Measurements from ENCODE around the gene TEKTIP1.
A peak's percentile ranks its signal among the peaks of the same experiment; 100 is the strongest.

The TEKTIP1 gene

DNA sequence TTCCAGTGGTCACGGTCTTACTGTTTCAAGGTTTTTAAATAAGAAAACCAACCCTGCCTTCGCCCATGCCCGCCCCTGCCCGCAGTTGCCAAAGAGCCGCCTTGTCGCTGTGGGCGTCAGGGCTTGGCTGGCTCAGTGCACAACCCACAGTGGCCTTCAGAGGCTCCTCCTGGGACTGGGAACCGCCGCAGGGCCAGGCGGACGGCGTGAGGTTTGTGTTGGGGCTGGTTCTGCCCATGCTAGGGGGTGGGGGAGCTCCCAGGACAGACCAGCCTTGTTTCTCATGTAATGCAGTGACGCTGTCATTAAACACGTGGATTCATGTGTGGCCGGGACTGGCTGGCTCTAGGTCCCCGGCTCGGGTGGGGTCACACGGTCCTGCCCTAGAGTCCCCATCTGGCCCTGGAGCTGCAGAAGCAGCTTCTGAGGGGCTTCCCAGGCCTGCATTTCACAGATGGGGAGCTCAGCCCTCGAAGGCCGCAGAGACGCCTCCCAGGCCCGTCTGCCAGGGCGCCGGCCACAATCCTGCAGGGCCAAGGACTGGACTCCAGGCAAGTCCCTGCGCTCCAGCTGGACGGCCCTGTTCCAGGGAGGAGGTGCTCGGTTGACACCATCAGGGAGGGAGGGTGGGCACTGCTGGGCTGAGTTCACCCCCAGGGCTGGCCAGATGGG is 2.4 kb upstream of the TEKTIP1 start:
- DNase-seq (ENCODE audit: low read depth in 1 of 2, low spot score in 1 of 2) = no peak

DNA sequence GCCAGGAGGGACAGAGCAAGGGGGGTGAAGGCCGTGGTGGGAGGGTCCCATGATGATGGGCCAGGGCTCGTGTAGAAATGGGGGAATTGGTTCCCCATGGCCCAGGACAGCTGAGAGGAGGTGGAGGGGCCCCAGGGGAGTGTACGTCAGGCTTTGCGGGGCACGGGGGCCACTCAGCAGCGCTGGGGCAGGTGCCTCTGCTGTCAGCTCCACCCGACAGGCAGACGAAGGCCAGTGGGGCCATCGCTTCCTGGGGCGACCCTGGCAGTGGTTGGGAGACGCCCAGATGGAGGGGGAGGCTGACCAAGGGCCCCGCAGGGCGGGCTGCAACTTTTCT is 1.9 kb upstream of the TEKTIP1 start:
- DNase-seq (ENCODE audit: low read depth in 1 of 2, low spot score in 1 of 2) = no peak

DNA sequence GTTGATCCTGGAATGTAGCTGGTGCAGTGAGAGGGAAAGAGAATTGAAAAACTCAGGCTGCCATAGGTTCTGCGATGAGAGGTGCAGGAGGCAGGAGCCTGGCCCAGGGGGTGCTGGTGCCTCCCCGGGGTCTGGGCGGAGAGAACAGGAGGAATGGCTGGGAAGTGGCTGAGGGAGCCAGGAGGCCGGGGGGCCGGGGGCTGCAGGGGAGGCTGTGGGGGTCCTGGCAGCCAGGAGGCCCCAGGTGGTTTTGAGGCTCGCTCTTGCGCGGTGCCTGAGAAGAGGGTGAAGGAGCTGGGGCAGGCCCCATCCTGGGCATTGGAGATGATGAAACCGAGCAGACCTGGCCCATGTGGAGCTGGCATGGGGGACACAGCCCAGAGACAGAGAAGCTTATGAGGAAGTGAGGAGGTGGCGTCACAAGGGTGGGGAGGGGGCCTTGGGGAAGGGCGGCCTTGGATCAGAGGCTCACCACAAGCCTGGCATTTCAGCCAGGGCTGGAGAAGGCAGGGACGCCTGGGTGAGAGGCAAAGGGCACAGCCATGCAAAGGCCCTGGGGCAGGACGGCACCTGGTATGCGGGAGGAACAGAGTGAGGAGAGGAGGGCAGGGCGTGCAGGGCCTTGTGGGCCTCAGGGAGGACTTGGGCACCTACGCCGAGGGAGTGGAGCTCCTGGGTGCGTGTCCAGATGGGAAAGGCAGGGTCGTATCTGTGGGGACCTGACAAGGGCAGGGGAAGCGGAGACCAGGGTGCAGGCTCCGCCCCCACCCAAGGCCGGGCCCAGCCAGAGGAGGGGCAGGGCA is 1.3 kb upstream of the TEKTIP1 start:
- no peak for DNase-seq (ENCODE audit: low read depth in 1 of 2, low spot score in 1 of 2)

DNA sequence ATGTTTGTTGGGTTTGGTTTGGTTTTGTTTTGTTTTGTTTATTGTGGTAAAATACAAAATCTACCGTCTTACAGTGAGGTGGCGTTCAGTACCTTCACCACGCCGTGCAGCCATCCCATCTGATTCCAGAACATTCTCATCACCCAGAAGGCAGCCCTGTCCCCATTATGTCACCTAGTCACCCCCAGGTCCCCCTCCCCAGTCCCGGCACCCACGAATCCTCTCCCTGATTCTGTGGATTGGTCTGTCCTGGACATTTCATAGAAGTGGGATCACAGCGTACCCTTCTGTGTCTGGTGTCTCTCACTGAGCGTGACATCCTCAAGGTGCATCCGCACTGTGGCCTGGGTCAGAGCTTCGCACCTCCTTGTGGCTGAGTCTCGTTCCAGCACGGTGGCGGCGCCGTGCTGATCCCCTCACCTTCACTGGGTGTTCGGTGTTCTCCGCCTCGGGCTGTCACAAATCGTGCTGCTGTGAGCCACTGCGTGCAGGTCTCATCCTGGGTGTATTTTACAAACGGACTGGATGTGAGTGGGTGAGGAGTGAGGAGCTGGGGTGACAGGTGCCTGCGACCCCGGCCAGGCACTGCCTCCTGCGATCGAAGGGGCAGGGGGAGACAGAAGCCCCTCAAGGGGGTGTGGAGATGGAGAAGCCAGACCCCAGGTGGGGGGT is 580 bp upstream of the TEKTIP1 start:
- no peak for DNase-seq (ENCODE audit: low read depth in 1 of 2, low spot score in 1 of 2)

DNA sequence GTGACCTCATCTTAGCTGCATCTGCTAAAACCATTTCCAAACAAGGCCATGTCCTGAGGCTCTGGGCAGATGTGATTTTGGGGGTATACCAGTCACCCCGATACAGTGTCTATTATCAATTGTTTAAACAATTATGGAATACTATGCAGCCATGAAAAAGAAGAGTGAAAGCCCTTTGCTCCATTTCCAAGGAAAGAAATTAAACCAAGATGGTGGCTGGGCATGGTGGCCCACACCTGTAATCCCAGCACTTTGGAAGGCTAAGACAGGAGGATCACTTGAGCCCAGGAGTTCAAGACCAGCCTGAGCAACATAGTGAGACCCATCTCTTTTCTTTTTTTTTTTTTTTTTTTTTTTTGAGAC is 763 bp downstream of the TEKTIP1 start:
- no peak for DNase-seq (ENCODE audit: low read depth in 1 of 2, low spot score in 1 of 2)

DNA sequence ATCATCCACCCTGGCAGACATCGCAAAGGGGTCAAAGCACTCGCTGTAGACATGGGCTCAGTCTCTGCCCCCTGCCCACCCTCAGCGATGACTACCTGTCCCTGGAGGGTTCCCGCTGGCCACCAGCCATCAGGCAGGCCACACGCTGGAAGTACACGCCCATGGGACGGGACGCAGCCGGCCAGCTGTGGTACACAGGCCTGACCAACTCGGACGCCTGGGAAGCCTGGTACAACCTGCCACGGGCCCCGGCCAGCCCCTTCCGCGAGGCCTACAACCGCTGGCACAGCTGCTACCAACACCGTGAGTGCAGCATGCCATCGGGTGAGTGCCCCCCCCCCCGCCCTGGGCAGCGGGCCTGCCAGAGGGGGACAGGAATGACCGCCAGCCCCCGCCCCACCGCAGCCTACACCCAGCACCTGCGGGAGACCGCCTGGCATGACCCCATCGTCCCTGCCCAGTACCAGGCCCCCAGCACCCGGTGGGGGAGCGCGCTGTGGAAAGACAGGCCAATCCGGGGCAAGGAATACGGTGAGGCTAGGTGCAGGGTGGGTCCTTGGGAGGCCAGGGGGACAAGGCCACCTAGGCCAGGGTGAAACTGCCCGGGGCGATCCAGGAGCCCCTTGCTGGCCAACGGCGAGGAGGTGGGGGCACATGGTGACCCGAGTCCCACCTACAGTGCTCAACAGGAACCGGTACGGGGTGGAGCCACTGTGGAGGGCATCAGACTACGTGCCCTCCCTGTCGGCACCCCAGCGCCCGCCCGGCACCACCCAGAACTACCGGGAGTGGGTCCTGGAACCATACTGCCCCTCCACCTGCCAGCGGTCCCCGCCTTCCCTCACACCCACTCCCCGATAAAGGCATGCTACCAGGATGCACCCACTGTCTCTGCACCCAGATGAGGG is 4.4 kb downstream of the TEKTIP1 start:
- no peak for DNase-seq (ENCODE audit: low read depth in 1 of 2, low spot score in 1 of 2)

DNA sequence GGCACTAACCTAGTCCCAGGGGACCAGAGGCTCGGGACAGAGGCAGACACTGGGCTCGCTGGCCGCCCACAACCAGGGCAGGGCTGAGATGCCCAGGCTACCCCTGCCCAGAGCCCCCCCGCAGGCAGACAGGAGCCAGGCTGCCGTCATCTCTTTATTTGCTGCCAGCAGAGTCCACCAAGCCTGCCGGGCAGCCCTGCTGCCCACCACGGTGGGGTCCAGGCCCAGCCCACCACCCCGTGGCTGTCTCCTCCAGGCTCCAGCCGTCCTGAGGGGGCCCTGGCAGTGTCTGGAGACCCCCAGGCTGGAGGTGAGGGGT is 5.0 kb downstream of the TEKTIP1 start:
- no peak for DNase-seq (ENCODE audit: low read depth in 1 of 2, low spot score in 1 of 2)

DNA sequence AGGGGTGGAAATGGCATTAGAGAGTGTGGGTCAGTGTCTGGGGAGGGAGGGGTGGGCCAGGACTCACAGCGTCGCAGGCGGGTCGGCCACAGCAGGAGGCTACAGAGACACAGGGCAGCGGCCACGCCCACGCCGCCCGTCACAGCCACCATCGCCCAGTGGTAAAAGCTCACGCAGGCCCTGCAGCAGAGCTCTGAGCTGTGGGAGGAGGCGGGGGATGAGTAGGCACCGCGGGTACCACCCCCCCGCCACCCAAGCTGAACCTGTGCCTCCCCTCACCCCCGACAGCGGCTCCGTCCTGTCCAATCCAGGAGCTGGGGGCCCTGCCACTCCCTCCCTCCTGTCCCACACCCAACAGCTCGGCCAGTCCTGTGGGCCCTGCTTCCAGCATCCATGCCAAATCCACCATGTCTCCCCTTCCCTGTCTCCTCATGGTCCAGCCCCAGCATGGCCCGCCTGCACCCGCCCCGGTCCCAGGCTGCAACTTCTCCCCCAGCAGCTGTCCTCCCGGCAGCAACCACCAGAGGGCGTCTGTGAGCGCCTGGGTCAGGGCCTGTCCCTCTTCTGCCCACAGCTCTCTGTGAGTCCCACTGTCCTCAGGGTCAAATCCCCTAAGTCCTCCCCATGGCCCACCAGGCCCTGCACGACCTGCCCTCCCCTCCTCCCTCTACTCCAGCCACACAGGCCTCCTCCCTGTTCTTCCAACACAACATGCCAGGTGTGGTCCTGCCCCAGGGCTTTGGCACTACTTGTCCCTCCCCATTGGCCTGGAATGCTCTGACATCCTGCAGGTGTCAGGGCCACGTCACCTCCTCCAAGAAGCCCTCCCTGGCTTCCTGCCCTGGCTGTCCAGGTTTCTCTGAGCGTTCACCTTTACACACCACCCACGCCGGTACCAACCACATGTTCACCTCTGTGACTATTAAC is 6.0 kb downstream of the TEKTIP1 start:
- peak; percentile 61 to 77 for DNase-seq (ENCODE audit: low read depth in 1 of 2, low spot score in 1 of 2)

DNA sequence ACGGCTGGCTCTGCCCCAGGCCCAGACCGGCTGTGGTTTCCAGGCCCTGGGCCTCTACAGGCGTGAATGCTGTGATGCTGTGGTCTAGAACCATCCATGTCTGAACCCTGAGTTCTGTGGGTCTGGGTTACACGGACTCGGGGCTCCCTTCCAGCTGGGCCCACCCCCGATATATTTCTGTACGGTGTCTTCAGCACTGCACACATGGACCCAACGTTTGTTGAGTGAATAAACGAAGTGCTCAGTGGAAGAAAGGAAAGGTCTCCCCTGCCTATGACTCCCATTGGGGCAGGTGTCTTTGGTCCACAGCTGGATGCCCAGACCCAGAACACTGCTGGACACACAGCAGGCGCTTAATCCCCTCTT is 6.7 kb downstream of the TEKTIP1 start:
- DNase-seq (ENCODE audit: low read depth in 1 of 2, low spot score in 1 of 2) = no peak

DNA sequence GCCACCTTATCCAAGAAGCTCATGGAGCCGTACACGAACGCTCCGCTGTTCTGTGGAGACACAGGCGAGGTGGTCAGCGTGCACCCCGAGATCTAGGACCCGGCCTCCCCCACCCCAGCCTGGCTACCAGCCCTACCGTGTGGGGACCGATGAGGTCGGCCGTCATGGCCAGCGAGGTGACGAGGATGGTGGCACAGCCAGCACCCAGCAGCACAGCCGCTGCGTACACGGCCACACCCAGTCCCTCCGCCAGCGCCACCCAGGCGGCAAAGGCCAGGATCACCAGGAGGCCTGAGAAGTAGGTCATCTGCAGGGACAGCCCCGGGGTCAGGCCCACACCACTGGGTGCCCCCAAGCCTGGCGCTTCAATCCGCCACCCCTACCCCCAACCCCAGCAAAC is 7.1 kb downstream of the TEKTIP1 start:
- no peak for DNase-seq (ENCODE audit: low read depth in 1 of 2, low spot score in 1 of 2)

DNA sequence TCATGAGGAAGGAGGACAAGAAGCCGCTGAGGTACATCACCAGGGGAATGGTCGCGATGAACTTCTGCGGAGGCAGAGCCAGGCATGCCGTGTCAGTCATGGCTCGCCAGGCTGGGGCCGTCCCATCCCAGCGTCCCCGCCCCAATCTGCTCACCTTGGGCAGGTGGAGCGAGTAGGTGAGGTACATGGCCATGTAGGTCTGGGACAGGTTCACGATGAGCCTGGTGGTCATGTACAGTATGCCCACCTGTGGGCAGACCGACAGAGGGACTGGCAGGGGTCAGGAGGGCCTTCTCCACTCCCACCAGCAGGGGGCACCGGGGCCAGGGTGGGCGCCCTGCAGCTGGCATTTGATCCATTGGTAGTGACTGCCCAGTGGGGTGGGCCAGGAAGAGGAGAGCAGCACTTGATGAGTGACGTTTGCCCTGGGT is 8.3 kb downstream of the TEKTIP1 start:
- no peak for DNase-seq (ENCODE audit: low read depth in 1 of 2, low spot score in 1 of 2)

DNA sequence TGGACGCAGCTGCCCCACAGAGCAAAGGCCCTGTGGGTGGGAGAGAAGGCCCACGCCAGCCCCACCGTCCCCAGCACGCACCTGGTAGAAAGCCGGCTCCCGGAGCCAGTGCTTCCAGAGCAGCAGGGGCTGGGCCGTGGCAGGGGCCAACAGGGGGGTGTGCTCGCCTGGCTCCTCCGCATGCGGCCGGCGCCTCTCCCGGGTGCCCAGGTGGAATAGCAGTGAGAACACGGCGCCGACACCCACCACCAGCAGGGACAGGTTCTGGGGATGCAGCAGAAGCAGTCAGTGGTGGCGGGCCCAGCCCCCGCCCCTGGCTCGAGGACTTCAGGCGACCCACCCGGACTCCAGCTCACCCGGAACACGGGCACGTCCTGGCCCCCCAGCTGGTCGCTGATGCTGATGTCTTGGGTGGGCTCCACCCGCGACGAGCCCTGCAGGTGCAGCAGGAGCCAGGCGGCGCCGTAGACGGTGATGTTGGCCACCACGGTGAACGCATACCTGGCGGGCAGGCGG is 8.9 kb downstream of the TEKTIP1 start:
- DNase-seq (ENCODE audit: low read depth in 1 of 2, low spot score in 1 of 2) = no peak

DNA sequence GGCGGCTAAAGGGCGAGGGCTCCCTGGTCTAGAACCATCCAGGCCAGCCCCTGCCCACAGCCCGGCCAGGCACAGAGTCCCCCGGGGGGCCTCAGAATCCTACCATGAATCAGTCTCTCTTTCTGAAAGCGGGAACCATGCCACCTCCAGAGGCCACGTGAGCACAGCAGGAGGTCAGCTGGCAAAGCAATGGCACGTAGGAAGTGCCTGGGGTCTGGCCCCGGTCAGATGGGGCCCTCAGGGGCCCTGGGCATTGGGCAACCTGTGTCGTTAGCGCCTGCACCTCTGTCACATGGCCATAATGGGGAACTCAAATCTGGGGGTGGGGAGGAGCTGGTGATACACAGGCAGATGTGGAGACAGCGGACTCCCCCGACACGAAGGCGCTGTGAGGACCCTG is 9.6 kb downstream of the TEKTIP1 start:
- DNase-seq (ENCODE audit: low read depth in 1 of 2, low spot score in 1 of 2) = no peak

DNA sequence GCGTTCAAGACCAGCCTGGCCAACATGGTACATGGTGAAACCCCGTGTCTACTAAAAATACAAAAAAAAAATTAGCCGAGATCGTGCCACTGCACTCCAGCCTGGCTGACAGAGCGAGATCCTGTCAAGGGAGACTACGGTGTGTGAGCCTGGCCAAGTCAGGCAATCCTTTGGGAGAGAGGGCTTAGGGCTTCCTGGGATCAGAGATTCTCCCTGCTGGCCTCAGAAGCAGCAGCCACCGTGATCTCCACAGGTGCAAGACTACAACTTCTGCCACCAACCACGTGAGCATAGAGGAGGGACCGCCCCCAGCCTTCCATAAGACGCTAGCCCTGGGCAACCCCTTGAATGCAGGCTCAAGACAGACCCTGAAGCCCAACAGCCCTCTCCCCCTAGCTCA is 10.8 kb downstream of the TEKTIP1 start:
- DNase-seq (ENCODE audit: low read depth in 1 of 2, low spot score in 1 of 2) = no peak

DNA sequence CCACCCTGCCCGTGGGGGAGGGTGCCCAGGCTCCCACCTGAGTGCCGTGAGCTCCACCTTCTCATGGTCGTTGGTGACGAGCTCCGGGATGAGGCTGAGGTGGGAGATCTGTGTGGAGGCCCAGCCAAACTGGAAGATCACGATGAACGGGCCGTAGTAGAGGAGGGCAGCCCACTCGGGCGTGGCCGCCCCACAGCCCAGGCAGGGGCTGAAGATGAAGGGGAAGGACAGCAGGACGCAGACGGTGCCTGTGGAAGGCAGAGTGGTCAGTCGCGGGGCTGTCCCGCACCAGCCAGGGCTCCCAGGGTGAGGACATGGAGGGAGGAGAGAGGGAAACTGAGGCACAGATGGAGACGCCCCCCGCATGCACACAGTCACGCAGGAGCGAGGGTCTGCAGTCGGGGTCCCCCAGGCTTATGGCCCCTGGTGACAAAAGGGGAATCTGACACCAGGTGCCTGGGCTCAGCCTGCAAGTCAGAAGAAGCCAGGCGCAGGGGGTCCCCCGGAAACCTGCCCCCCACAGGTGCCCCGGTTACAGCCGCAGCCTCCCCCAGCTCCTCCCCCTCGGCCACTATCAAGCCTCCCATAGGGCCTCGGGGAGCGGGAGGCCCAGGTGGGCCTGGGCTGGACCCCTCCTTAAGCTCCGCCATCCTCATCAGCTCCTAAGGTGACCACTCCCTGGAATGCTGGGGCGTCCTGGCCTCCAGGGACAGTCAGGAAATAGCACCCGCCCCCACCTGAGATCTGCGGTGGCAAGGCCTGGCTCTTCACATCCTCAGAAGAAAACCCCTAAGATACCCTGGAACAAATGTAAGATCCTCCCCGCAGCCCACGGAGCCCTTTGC is 12.2 kb downstream of the TEKTIP1 start:
- no peak for DNase-seq (ENCODE audit: low read depth in 1 of 2, low spot score in 1 of 2)

DNA sequence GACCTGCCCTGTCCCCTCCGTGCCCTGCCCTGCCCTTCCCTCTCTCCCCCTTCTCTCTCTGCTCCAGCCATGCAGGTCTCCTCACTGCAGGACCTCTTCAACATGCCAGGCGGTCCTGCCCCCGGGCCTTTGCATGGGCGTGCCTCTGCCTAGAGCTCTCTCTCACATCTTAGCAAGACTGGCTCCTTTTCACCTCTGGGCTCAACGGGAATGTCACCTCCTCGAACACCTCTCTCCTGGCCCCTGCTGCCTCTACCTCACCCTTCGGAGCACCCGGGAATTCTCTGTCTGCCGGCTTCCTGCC is 12.8 kb downstream of the TEKTIP1 start:
- DNase-seq (ENCODE audit: low read depth in 1 of 2, low spot score in 1 of 2) = no peak

DNA sequence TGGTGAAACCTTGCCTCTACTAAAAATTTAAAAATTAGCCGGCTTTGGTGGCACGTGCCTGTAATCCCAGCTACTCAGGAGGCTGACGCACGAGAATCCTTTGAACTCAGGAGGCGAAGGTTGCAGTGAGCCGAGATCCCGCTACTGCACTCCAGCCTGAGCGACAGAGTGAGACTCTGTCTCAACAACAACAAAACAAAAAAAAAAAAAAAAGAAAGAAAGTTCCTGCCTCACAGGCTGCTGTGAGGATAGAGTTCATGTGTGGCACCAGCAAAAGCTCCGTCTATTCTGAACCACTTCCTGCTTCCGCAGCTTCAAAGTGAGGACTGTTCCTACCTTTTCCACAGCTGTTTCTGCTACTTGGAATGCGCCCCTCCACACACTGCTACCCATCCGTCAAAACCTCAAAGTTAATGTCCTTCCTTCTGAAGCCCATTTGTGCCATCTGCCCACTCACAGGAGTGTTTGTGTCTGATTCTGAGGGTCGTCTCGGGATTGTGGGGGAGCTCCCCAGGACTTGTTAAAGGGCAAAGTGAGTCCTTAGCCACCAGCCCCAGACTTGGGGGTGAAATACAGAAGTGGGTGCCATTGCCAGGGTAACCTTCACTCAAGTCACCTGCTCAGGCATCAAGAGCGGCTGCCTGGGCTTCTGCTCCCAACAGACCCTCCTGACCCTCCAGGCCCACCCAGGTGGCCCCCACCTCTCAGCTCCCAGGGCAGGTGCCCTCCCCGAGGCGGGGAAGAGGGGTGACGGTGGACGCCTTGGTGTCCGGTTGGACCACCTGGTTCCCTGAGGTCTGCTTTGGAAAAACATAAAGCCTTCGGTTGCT is 15.5 kb downstream of the TEKTIP1 start:
- no peak for DNase-seq (ENCODE audit: low read depth in 1 of 2, low spot score in 1 of 2)

DNA sequence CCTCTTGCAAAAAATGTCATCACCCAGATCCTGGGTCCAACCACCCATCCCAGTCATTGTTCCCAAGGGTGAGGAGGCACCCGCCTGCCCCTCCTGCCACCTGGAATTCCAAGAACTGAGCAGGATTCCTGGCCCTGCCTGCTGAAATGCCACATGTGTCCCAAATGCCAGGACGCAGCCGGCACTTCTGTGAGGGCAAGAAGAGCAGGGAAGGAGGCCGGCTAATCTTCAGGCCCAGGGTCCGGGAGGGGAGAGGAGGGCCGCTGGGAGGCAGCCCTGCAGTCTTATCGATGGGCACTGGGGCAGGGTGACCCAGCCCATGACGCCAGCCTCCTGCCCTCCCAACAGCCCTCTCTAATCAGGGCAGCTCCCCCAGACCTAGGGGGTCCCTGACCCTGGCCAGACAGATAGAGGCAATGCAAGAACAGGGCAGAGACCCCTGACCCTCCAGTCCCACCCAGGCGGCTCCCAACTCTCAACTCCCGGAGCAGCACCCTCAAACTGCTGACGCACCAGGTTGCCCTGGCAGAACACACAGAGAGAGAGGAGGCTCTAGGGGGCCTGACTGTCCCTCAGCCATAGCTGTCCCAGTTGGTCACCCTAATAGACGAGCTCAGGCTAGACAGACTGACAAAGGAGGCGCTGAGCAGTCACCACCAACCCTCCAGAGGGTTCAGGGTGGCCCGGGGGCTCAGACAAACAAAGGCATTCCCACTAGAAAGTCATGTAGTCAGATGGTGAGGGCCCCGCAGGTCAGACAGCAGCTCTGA is 16.9 kb downstream of the TEKTIP1 start:
- DNase-seq (ENCODE audit: low read depth in 1 of 2, low spot score in 1 of 2) = no peak
